ENCODE results near the gene LAG3.

DNA sequence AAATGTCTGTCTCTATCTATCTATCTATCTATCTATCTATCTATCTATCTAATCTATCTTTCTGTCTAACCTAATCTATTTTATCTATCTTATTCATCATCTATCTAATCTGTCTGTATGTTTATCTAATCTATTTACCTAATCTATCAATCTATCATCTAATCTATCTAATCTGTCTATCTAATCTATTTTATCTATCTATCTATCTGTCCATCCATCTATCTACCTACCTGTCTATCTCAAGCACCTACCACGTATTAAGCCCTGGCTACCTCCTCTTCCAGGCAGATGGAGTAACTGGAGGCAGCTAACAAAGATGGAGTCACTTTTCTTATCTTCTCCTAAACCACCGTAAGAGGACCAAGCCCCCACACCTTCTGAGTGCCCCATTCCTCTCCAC lies 22.8 kb downstream of the LAG3 start:
- TF ChIP-seq, protein P1, sequence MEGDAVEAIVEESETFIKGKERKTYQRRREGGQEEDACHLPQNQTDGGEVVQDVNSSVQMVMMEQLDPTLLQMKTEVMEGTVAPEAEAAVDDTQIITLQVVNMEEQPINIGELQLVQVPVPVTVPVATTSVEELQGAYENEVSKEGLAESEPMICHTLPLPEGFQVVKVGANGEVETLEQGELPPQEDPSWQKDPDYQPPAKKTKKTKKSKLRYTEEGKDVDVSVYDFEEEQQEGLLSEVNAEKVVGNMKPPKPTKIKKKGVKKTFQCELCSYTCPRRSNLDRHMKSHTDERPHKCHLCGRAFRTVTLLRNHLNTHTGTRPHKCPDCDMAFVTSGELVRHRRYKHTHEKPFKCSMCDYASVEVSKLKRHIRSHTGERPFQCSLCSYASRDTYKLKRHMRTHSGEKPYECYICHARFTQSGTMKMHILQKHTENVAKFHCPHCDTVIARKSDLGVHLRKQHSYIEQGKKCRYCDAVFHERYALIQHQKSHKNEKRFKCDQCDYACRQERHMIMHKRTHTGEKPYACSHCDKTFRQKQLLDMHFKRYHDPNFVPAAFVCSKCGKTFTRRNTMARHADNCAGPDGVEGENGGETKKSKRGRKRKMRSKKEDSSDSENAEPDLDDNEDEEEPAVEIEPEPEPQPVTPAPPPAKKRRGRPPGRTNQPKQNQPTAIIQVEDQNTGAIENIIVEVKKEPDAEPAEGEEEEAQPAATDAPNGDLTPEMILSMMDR (IDR thresholded peaks at IDR 0.05): no peak
- TF ChIP-seq EP300 (IDR thresholded peaks at IDR 0.05): no peak
